ENCODE results near the gene EIF3I.

EIF3I gene

GRCh38 chr1:32221980-32222755 lies at the start of gene EIF3I, which contains the start of gene TMEM234:
Gene EIF3I (plus strand): TSS chr1:32222407. CDS start chr1:32222442, 35 bp downstream.
Gene TMEM234 (minus strand): TSS chr1:32222353. CDS start chr1:32222322, 31 bp downstream.
- peak; percentile 93 for DNase-seq (ENCODE audit: low spot score)

GRCh38 chr1:32172621-32173245 lies 49.5 kb upstream of the EIF3I start:
- DNase-seq (ENCODE audit: low spot score), result no peak

DNA sequence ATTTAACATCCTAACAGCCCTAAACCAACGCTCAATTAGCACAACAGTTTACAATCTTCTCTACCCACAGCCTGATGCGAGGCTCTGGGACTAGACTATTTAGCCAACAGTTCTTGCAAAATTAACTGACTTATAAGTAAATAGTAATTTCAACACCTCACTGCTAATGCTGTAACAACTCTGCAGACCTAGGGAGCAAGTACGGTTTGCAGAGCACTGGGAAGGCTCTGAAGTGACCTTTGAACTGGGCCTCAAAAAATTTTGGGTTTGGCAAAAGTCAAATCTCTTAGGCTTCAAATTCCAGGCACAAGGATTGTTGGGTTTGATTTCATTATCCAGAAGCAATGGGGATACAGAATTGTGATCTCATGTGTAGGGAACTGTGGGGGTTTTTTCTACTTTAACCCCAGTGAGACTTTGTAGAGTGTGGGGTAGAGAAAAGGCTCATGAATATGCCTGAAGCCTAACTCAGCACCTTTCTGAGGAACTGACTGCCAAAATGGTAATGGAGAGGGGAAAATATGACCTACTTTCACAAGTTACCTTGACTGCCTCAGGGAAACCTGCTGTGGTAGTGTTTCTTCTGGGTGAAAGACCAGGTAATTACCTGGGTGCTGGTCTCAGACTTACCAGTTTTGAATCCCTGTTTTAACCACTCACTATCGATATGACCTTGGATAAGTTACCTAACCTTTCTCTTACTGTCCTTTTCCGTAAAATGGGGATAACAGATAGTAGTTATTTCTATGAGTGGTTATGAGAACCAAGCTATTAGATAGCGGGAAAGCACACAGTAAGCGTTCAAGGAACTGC lies 43.6 kb upstream of the EIF3I start:
- no peak for DNase-seq (ENCODE audit: low spot score)

- no peak for DNase-seq (ENCODE audit: low spot score)
Measured at GRCh38 chr1:32179193-32179442, 43.1 kb upstream of the EIF3I start.

GRCh38 chr1:32179443-32180185 lies 42.6 kb upstream of the EIF3I start, which contains the start of gene TXLNA:
Gene TXLNA (plus strand): TSS chr1:32179675. CDS start chr1:32180346, 671 bp downstream.
- DNase-seq (ENCODE audit: low spot score), result peak; percentile 87

DNA sequence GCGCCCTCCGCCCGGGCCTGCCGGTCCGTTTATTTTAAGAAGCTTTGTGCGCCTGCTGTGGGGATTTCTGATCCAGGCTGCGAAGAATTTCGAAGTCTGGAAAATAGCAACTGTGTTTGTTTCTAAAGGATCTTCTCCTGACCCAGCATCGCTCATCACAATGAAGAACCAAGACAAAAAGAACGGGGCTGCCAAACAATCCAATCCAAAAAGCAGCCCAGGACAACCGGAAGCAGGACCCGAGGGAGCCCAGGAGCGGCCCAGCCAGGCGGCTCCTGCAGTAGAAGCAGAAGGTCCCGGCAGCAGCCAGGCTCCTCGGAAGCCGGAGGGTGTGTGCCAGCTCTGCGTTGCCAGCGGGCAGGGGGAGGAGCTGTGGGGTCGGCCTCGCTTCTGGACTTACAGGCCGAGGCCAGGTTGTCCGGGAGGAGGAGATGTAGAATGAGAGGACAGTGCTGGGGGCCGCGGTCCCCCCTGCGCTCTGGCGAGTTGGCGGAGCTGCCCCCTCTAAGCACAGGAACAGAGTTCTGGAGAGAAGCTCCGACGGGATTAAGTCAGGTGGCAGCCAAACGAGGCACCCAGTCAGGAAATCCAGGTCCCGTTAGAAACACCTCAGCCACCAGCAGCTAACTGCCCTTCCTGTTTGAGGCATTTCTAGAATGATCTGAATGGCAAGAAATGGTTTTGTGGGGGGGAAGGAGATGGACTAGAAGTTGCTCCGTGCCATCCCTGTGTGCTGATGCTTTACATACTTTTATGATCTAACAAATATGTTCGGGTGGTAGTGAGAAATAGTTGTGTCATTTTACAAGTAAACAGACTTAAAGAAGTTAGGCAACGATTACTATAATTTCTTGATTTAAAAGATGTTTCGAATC lies 41.8 kb upstream of the EIF3I start:
- DNase-seq (ENCODE audit: low spot score), result no peak

DNA sequence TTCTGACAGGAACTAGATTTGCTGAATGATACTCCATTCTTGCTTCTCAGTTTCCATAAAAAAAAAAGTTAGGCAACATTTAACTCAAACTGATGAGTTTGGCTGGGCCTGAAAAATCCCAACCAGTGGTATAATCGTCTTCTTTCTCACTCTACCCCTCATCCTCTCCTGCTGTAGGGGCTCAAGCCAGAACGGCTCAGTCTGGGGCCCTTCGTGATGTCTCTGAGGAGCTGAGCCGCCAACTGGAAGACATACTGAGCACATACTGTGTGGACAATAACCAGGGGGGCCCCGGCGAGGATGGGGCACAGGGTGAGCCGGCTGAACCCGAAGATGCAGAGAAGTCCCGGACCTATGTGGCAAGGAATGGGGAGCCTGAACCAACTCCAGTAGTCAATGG lies 41.1 kb upstream of the EIF3I start:
- no peak for DNase-seq (ENCODE audit: low spot score)

DNA sequence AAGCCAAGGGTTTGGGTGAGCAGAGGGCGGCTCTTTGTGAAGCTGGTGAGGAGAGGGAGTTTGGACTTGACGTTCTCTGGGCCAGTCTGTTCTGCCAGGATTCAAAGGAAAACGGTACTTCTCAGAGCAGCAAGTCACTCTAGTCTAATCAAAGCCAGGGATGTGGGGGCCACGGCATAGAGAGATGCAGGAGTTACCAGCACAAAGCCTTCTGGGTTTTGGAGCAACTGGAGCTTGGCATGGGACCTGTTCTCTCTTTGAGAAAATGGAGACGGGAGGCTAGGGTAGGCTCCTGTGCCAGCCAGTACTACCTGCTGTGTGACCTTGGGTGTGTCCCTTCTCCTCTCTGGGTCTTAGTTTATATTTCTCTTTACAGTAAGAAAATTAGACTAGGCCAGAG lies 40.6 kb upstream of the EIF3I start:
- DNase-seq (ENCODE audit: low spot score), result no peak

GRCh38 chr1:32182060-32182459 lies 40.1 kb upstream of the EIF3I start:
- no peak for DNase-seq (ENCODE audit: low spot score)

GRCh38 chr1:32184650-32185049 lies 37.6 kb upstream of the EIF3I start:
- no peak for DNase-seq (ENCODE audit: low spot score)

- DNase-seq (ENCODE audit: low spot score), result no peak
Measured at GRCh38 chr1:32186077-32186476, 36.1 kb upstream of the EIF3I start.

DNA sequence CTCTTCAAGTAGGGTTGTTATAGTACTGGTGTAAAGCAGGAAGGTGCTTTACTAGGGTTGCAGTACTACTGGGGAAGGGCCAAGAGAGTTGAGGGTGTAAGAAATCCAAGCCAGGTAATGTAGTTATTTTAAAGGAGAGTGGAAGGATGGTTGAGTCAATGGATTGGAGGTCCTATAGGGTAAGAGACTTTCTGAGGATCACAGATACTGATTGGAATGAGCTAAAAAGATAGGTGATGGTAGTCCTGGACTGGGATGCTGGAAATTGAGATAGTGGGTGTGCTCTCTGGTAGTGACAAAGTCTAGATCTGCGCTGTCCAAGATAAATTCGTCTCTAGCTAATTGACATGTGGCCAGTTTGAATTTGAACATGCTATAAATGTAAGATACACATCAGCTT lies 35.7 kb upstream of the EIF3I start:
- no peak for DNase-seq (ENCODE audit: low spot score)

GRCh38 chr1:32187850-32188249 lies 34.4 kb upstream of the EIF3I start:
- no peak for DNase-seq (ENCODE audit: low spot score)

DNA sequence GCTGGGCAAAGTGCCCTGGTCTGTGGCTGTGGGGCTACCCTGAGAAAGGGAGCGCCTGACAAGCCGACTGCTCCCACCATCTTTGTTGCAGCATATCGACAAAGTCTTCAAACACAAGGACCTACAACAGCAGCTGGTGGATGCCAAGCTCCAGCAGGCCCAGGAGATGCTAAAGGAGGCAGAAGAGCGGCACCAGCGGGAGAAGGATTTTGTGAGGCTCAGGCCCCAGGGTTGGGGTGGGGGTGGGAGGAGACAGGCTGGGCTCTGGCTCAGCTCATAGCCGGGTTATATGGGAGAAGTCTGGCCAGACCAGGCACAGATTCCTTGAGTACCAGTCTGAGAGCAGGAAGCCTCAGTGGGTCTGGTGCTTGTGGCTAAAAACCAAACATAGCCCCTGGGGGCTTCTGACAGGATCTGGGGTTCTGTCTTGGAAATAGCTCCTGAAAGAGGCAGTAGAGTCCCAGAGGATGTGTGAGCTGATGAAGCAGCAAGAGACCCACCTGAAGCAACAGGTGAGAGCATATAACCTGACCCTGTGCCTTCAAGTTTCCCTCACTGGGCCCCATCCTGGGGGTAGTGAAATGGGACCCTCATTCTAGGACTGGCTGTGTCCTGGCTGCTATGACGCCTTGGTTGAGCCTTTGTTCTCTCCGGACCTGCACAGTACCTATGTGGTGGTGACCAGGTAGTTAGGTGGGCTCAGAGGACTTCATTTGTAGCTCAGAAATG lies 29.8 kb upstream of the EIF3I start:
- DNase-seq (ENCODE audit: low spot score), result no peak

DNA sequence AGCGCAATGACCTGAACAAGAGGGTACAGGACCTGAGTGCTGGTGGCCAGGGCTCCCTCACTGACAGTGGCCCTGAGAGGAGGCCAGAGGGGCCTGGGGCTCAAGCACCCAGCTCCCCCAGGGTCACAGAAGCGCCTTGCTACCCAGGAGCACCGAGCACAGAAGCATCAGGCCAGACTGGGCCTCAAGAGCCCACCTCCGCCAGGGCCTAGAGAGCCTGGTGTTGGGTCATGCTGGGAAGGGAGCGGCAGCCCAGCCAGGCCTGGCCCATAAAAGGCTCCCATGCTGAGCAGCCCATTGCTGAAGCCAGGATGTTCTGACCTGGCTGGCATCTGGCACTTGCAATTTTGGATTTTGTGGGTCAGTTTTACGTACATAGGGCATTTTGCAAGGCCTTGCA lies 27.2 kb upstream of the EIF3I start:
- no peak for DNase-seq (ENCODE audit: low spot score)

DNA sequence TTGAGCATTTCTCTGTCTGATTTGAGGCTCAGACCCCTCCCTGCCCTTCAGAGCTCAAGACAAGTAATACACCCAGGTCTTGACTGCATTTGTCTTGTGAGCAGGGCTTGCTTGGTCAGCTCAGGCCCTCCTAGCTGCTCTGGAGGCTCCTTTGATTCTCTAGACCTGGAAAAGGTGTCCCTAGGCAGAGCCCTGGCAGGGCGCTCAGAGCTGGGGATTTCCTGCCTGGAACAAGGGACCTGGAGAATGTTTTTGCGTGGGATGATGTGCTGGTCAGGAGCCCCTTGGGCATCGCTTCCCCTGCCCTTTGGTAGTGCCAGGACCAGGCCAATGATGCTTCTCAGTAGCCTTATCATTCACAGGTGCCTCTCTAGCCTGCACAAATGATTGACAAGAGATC lies 26.7 kb upstream of the EIF3I start:
- DNase-seq (ENCODE audit: low spot score), result no peak

- no peak for DNase-seq (ENCODE audit: low spot score)
Measured at GRCh38 chr1:32195972-32196823, 26.0 kb upstream of the EIF3I start.

GRCh38 chr1:32197074-32197473 lies 25.1 kb upstream of the EIF3I start:
- DNase-seq (ENCODE audit: low spot score), result no peak

DNA sequence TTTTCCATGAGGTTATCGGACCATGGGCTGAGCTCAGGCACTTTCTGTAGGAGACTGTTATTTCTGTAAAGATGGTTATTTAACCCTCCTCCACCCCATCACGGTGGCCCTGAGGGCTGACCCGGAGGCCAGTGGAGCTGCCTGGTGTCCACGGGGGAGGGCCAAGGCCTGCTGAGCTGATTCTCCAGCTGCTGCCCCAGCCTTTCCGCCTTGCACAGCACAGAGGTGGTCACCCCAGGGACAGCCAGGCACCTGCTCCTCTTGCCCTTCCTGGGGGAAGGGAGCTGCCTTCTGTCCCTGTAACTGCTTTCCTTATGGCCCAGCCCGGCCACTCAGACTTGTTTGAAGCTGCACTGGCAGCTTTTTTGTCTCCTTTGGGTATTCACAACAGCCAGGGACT lies 24.4 kb upstream of the EIF3I start:
- no peak for DNase-seq (ENCODE audit: low spot score)
